Naive thymus-derived CD4-positive, alpha-beta T cell (primary cell): ENCODE measurements around the gene UGT1A8. TPM values are rescaled to one million over a fixed set of nuclear protein-coding genes. Genes with fewer than 3 reads are reported as not detected.

Experiments used
- ATAC-seq: fragments of 150-1000 bp; cut with Tn5 transposase; 2 replicates; pipeline ENCODE4 v1.10.0; 2021; ENCODE audit warnings: mild to moderate bottlenecking, moderate library complexity
- CTCF ChIA-PET: fragments of 350-600 bp; sonication (Branson Sonifier 250); formaldehyde crosslinking; loops from one replicate; lab custom pipeline; 2021; ENCODE audit warnings: antibody characterized with exemption; lab: Charles Lee
- POLR2A ChIA-PET: fragments of 350-600 bp; sonication (Branson Sonifier 250); formaldehyde crosslinking; loops from one replicate; lab custom pipeline; 2021; ENCODE audit warnings: antibody characterized with exemption, inconsistent platforms; lab: Charles Lee
- DNase-seq, 9 donors: peaks; one replicate each; pipeline versions ENCODE4 v3.0.0 to v3.0.0-alpha.2; 2020 to 2022; ENCODE audit warnings: mixed read lengths in 1 of 9
- H3K27ac ChIP-seq: one replicate; pipeline ENCODE4 v1.7.0; 2013; ENCODE audit warnings: mild to moderate bottlenecking, low read depth, low read length, moderate library complexity
- H3K27me3 ChIP-seq, 2 donors: one replicate each; pipeline ENCODE4 v1.7.0; 2013; ENCODE audit warnings: low read length in 2 of 2, mild to moderate bottlenecking in 2 of 2, moderate library complexity in 2 of 2; ENCODE audit not compliant: control insufficient read depth in 2 of 2, insufficient read depth in 2 of 2
- H3K36me3 ChIP-seq, 3 experiments: 1 replicate in 2 of 3; 2 replicates in 1 of 3; pipeline ENCODE4 v1.7.0; 2013; ENCODE audit warnings: low read length in 3 of 3, mild to moderate bottlenecking in 3 of 3, moderate library complexity in 1 of 3; ENCODE audit not compliant: insufficient read depth in 3 of 3, control insufficient read depth in 2 of 3
- H3K4me1 ChIP-seq, 2 donors: one replicate each; pipeline ENCODE4 v1.7.0; 2013; ENCODE audit warnings: low read length in 2 of 2, mild to moderate bottlenecking in 2 of 2, moderate library complexity in 1 of 2; ENCODE audit not compliant: control insufficient read depth in 2 of 2, insufficient read depth in 2 of 2
- H3K4me3 ChIP-seq: 2 replicates; pipeline ENCODE4 v1.7.0; 2013; ENCODE audit warnings: mild to moderate bottlenecking, low read length
- H3K9me3 ChIP-seq, 3 experiments: 1 replicate in 2 of 3; 2 replicates in 1 of 3; pipeline ENCODE4 v1.7.0; 2013; ENCODE audit warnings: low read length in 3 of 3; ENCODE audit not compliant: control insufficient read depth in 2 of 3
- H3K27ac Mint-ChIP-seq, 9 donors: one replicate each; pipeline ENCODE4 v1.8.0; 2020 to 2022; ENCODE audit warnings: mixed read lengths in 9 of 9, mild to moderate bottlenecking in 8 of 9, moderate library complexity in 5 of 9, inconsistent platforms in 2 of 9
- H3K27me3 Mint-ChIP-seq, 5 donors: one replicate each; pipeline ENCODE4 v1.8.0; 2021 to 2022; ENCODE audit warnings: mixed read lengths in 5 of 5, mild to moderate bottlenecking in 1 of 5
- H3K36me3 Mint-ChIP-seq, 5 donors: one replicate each; pipeline ENCODE4 v1.8.0; 2020 to 2022; ENCODE audit warnings: mixed read lengths in 5 of 5, mild to moderate bottlenecking in 3 of 5, inconsistent platforms in 1 of 5
- H3K4me1 Mint-ChIP-seq, 7 donors: one replicate each; pipeline ENCODE4 v1.8.0; 2020 to 2022; ENCODE audit warnings: mixed read lengths in 7 of 7, mild to moderate bottlenecking in 3 of 7, inconsistent platforms in 1 of 7
- H3K4me3 Mint-ChIP-seq, 10 donors: one replicate each; pipeline ENCODE4 v1.8.0; 2020 to 2022; ENCODE audit warnings: mild to moderate bottlenecking in 10 of 10, mixed read lengths in 10 of 10, moderate library complexity in 6 of 10, inconsistent platforms in 2 of 10
- H3K9me3 Mint-ChIP-seq, 11 donors: one replicate each; pipeline ENCODE4 v1.8.0; 2020 to 2022; ENCODE audit warnings: mixed read lengths in 11 of 11, mild to moderate bottlenecking in 4 of 11, inconsistent platforms in 1 of 11, moderate library complexity in 1 of 11
- intact Hi-C, 2 donors: fragments of 100-400 bp; cut with micrococcal nuclease; formaldehyde crosslinking; loops; one replicate each; pipeline ENCODE4 v1.15.1; 2023
- polyA plus RNA-seq, 2 donors: library from polyadenylated mRNA; unstranded; fragments of 300-500 nt; fragmentation: Illumina TruSeq; gene quantifications; one replicate each; pipeline ENCODE4 v1.2.3, GENCODE V29; 2021
- total RNA-seq, 6 experiments: library from RNA in 5 of 6; stranded (reverse) in 5 of 6; gene quantifications; 1 replicate in 5 of 6; 2 replicates in 1 of 6; pipeline ENCODE4 v1.2.3 and lab custom pipeline; 2021 to 2026

The UGT1A8 gene
- total and polyA plus RNA-seq, 7 experiments from 2014 or later = not detected

DNA sequence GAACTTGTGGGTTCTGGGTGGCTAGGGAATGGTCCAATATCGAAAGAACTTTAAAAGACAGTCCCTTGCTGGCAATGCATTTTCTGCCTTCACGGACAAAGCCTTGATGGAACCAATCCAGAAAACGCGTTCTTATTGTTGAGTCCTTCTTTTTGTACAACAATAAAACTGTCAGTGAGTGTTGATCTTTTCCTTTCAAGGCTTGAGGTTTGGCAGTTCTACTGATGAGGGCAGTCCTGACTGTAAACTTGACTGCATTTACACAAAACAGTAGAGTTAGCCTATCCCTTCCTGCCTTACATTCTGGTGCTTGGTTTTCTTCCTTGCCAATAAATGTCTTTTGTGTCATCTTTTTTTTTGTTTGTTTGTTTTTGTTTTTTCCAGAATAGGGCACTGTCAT lies 61.8 kb downstream of the UGT1A8 start:
- ATAC-seq (no peak), DNase-seq (no peak)
- Mint-ChIP-seq H3K9me3 (peaks cover 0 to 1% (median 0%) of the 10 kb centered on the region in 11 donors), H3K27ac (no peak overlapping the region), H3K4me1 (no peaks in the 10 kb centered on the region), H3K27me3 (peaks cover 9 to 31% (median 19%) of the 10 kb centered on the region in 5 donors), H3K36me3 (no peaks in the 10 kb centered on the region), H3K4me3 (no peak overlapping the region)
- ChIA-PET CTCF (no interaction called here), POLR2A (no interaction called here)
- H3K4me3 ChIP-seq = no peak overlapping the region
- no peaks in the 10 kb centered on the region for H3K9me3 ChIP-seq
- no peaks in the 10 kb centered on the region for H3K4me1 ChIP-seq
- H3K36me3 ChIP-seq = no peaks in the 10 kb centered on the region
- H3K27me3 ChIP-seq = no peaks in the 10 kb centered on the region
- no peak overlapping the region for H3K27ac ChIP-seq
- intact Hi-C loops = no loop called here

DNA sequence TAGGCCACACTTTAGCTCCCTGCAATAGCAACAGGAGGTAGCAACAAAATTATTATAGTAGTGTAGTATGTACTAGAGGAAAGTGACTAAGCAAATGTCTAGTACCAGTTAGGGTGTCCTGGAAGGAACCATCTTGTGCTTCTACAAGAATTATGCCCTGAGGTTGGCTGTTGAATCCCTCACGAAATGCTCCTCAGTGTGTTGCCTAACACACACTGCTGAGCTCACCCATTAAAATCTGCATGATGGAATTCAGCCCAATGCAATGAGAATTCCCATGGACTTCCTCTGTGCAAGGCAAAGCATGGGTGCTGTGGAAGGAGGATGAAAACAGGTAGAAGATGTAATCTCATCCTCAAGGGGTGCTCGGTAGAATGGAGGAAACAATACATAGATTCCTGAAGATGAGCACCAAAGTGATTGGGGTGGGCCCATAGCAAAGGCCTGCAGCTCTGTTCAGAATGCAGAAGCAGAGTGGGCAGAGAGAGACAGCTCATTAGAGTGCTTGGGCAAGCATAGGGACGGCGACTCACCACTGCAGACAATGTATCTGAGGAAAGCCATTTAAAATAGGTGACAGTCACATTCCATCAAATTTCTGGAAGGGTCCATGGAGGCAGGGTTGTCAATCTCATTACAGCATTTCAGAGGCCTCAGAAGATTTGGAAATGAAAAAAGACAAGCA lies 63.1 kb downstream of the UGT1A8 start:
- Histone ChIP-seq H3K36me3 (no peaks in the 10 kb centered on the region), H3K4me1 (no peaks in the 10 kb centered on the region), H3K4me3 (no peak overlapping the region), H3K9me3 (no peaks in the 10 kb centered on the region), H3K27ac (no peak overlapping the region), H3K27me3 (no peaks in the 10 kb centered on the region)
- Mint-ChIP-seq H3K4me3 (no peak overlapping the region), H3K27me3 (peaks cover 9 to 31% (median 22%) of the 10 kb centered on the region in 5 donors), H3K9me3 (peaks cover 0 to 1% (median 0%) of the 10 kb centered on the region in 11 donors), H3K4me1 (no peaks in the 10 kb centered on the region), H3K27ac (no peak overlapping the region), H3K36me3 (no peaks in the 10 kb centered on the region)
- intact Hi-C loops = no loop called here
- DNase-seq = no peak
- ChIA-PET POLR2A (interaction anchor here (0.7 kb wide), 1 partner anchor 9 kb away, joined by 3 read pairs; the partner anchor contains the start of gene UGT1A9), CTCF (no interaction called here)
- no peak for ATAC-seq

DNA sequence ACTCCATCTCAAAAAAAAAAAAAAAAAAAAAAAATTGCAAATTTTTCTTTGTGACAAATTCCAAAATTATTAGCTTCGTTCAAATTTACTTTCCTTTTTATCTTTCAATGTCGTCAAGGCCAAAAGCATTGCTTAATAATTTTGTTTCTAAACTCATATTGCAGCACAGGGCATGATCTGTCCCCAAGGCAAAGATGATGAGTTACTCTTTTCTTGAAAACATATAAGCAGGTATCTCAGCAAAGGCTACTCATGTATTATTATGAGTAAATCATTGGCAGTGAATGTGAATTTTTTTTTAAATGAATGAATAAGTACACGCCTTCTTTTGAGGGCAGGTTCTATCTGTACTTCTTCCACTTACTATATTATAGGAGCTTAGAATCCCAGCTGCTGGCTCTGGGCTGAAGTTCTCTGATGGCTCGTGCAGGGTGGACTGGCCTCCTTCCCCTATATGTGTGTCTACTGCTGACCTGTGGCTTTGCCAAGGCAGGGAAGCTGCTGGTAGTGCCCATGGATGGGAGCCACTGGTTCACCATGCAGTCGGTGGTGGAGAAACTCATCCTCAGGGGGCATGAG lies 64.2 kb downstream of the UGT1A8 start, which contains the start of gene UGT1A7:
TSS of gene UGT1A7 (plus strand) at position 381 of the 579 bp plus-strand sequence. CDS start at position 418, 37 bp downstream.
- intact Hi-C loops = no loop called here
- no peaks in the 10 kb centered on the region for H3K4me1 Mint-ChIP-seq
- no peak within 1 kb of the TSS for H3K27ac Mint-ChIP-seq
- H3K4me3 ChIP-seq = no peak within 1 kb of the TSS
- ATAC-seq (no peak), DNase-seq (no peak)
- H3K36me3 Mint-ChIP-seq = no peaks in the 10 kb centered on the region
- H3K27me3 ChIP-seq = no peaks in the 10 kb centered on the region
- no peaks in the 10 kb centered on the region for H3K9me3 ChIP-seq
- no peak within 1 kb of the TSS for H3K27ac ChIP-seq
- ChIA-PET POLR2A (no interaction called here), CTCF (no interaction called here)
- no peak within 1 kb of the TSS for H3K4me3 Mint-ChIP-seq
- no peaks in the 10 kb centered on the region for H3K9me3 Mint-ChIP-seq
- H3K36me3 ChIP-seq = no peaks in the 10 kb centered on the region
- H3K4me1 ChIP-seq = no peaks in the 10 kb centered on the region
- H3K27me3 Mint-ChIP-seq = peaks cover 11 to 26% (median 19%) of the 10 kb centered on the region in 5 donors

DNA sequence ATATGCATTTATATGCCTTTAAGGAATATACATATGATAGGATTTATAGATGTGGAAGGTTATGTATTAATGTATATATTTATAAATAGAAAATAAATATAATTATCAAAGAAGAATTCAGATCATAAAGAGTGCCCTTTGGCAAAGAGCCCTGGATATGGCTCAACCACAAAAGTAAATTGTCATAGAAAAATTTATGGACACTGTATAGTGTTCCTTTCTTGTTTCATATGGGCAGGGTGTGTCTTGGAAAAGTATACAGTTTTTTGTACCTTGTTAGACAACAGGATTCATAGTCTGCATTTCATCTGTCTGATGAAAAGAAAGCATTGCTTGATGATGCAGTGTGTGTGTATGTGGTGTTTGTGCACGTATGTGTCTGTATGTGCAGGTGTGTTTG lies 67.2 kb downstream of the UGT1A8 start:
- peaks cover 0 to 4% (median 0%) of the 10 kb centered on the region in 5 donors for H3K36me3 Mint-ChIP-seq
- Histone ChIP-seq H3K9me3 (no peaks in the 10 kb centered on the region), H3K4me3 (no peak overlapping the region), H3K27ac (no peak overlapping the region), H3K36me3 (no peaks in the 10 kb centered on the region), H3K27me3 (no peaks in the 10 kb centered on the region), H3K4me1 (no peaks in the 10 kb centered on the region)
- peaks cover 0 to 2% (median 0%) of the 10 kb centered on the region in 11 donors for H3K9me3 Mint-ChIP-seq
- intact Hi-C loops = no loop called here
- no peak overlapping the region for H3K27ac Mint-ChIP-seq
- ChIA-PET CTCF (interaction anchor here (0.6 kb wide), 1 partner anchor 48 kb away, joined by 6 read pairs; no protein-coding TSS in a partner anchor), POLR2A (no interaction called here)
- H3K4me1 Mint-ChIP-seq = no peaks in the 10 kb centered on the region
- DNase-seq (no peak), ATAC-seq (no peak)
- H3K27me3 Mint-ChIP-seq = peaks cover 6 to 20% (median 9%) of the 10 kb centered on the region in 5 donors
- no peak overlapping the region for H3K4me3 Mint-ChIP-seq

DNA sequence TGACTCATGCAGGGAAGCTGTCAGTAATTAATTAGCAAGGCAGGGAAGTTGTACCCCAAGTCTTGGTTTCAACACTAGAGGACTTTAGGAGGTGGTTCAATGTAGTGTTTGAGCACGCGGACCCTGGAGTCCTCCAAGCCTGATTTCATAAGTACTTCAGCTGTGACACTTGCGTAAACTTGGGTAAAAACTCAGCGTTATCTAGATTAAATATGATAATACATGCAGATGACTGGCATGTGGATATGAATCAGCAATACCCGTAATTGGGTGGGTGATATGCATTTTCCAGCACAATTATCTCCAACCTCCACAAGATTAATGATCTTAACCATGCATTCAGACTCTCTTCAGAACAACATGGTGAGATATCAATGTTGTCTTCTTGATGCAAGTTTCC lies 69.5 kb downstream of the UGT1A8 start:
- intact Hi-C loops = no loop called here

DNA sequence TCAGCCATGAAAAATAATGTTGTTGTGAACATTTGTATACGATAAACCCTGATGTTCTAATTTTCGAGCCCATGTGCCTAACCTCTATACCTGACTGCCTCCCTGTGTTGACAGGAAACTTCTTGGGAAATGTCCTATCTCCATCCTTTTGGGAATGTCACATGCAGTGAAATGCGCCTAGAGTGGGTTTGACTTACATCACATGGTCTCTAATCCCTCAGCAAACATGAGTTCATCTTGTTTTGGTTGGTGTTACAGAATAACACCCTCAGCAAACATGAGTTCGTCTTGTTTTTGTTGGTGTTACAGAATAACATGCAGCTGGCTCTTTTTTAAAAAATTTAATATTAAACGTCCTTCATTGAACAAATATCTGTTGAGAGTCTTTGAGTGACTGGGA lies 70.9 kb downstream of the UGT1A8 start:
- ATAC-seq (no peak), DNase-seq (no peak)
- Histone ChIP-seq H3K27ac (no peak overlapping the region), H3K4me1 (no peaks in the 10 kb centered on the region), H3K27me3 (no peaks in the 10 kb centered on the region), H3K9me3 (no peaks in the 10 kb centered on the region), H3K36me3 (no peaks in the 10 kb centered on the region), H3K4me3 (no peak overlapping the region)
- intact Hi-C loops = no loop called here
- CTCF ChIA-PET = no interaction called here
- H3K4me3 Mint-ChIP-seq = no peak overlapping the region
- H3K27me3 Mint-ChIP-seq = peaks cover 4 to 20% (median 6%) of the 10 kb centered on the region in 5 donors
- H3K9me3 Mint-ChIP-seq = peaks cover 0 to 2% (median 0%) of the 10 kb centered on the region in 11 donors
- H3K36me3 Mint-ChIP-seq = peaks cover 0 to 4% (median 0%) of the 10 kb centered on the region in 5 donors
- no peak overlapping the region for H3K27ac Mint-ChIP-seq
- no peaks in the 10 kb centered on the region for H3K4me1 Mint-ChIP-seq
- POLR2A ChIA-PET = no interaction called here

More for the DNA sequence above, 69.5 kb downstream of the UGT1A8 start:
- ATAC-seq (peak; percentile 64), DNase-seq (no peak)
- H3K9me3 ChIP-seq = no peaks in the 10 kb centered on the region
- no peak overlapping the region for H3K4me3 Mint-ChIP-seq
- no peak overlapping the region for H3K27ac Mint-ChIP-seq
- CTCF ChIA-PET = no interaction called here
- no peaks in the 10 kb centered on the region for H3K36me3 ChIP-seq
- H3K4me1 ChIP-seq = no peaks in the 10 kb centered on the region
- POLR2A ChIA-PET = no interaction called here
- peaks cover 0 to 4% (median 0%) of the 10 kb centered on the region in 5 donors for H3K36me3 Mint-ChIP-seq
- no peak overlapping the region for H3K27ac ChIP-seq
- H3K4me1 Mint-ChIP-seq = no peaks in the 10 kb centered on the region
- H3K27me3 Mint-ChIP-seq = peaks cover 4 to 20% (median 6%) of the 10 kb centered on the region in 5 donors
- no peaks in the 10 kb centered on the region for H3K27me3 ChIP-seq
- H3K9me3 Mint-ChIP-seq = peaks cover 0 to 2% (median 0%) of the 10 kb centered on the region in 11 donors
- no peak overlapping the region for H3K4me3 ChIP-seq
